Neural crest cell (in vitro differentiated cells): ENCODE results near the gene LAMC2. TPM values are rescaled to one million over a fixed set of nuclear protein-coding genes. Genes with fewer than 3 reads are reported as not detected.

ENCODE experiments used
- DNase-seq: peaks from one replicate; pipeline ENCODE4 v3.0.0; 2021; ENCODE audit warnings: low read depth, mixed read lengths, low spot score
- H3K27ac Mint-ChIP-seq: one replicate; pipeline ENCODE4 v1.8.0; 2021; ENCODE audit warnings: mild to moderate bottlenecking, mixed read lengths; ENCODE audit not compliant: unreplicated experiment
- H3K27me3 Mint-ChIP-seq: 2 replicates; pipeline ENCODE4 v1.8.0; 2021; ENCODE audit warnings: low read depth, mild to moderate bottlenecking, mixed read lengths
- H3K36me3 Mint-ChIP-seq: 2 replicates; pipeline ENCODE4 v1.8.0; 2021; ENCODE audit warnings: low read depth, mild to moderate bottlenecking, mixed read lengths
- H3K4me1 Mint-ChIP-seq: 2 replicates; pipeline ENCODE4 v1.8.0; 2021; ENCODE audit warnings: mixed read lengths
- H3K4me3 Mint-ChIP-seq: one replicate; pipeline ENCODE4 v1.8.0; 2021; ENCODE audit warnings: mild to moderate bottlenecking, mixed read lengths
- H3K9me3 Mint-ChIP-seq: 2 replicates; pipeline ENCODE4 v1.8.0; 2021; ENCODE audit warnings: mixed read lengths
- CTCF ChIP-seq: fragments of 200-600 bp; sonication (generic); conservative IDR thresholded peaks from 2 replicates; pipeline ENCODE4 v1.5.0; 2021; ENCODE audit warnings: antibody characterized with exemption, mild to moderate bottlenecking
- total RNA-seq: library from RNA; stranded (reverse); gene quantifications from 2 replicates; pipeline ENCODE4 v1.2.1, GENCODE V29; 2021

Gene LAMC2
- total RNA-seq, 1 donor from 2014 or later: not detected

- no peaks in the 10 kb centered on the region for H3K9me3 Mint-ChIP-seq
- no peaks in the 10 kb centered on the region for H3K36me3 Mint-ChIP-seq
- no peak for DNase-seq
- H3K27me3 Mint-ChIP-seq: no peaks in the 10 kb centered on the region
- no peak overlapping the region for H3K4me3 Mint-ChIP-seq
- no peak overlapping the region for H3K27ac Mint-ChIP-seq
- no peaks in the 10 kb centered on the region for H3K4me1 Mint-ChIP-seq
- TF ChIP-seq CTCF: no peak
These were observed 24.7 kb upstream of the LAMC2 start for GRCh38 chr1:183161391-183161790.

- TF ChIP-seq CTCF: no peak
- H3K27ac Mint-ChIP-seq: no peak overlapping the region
- no peak overlapping the region for H3K4me3 Mint-ChIP-seq
- H3K9me3 Mint-ChIP-seq: no peaks in the 10 kb centered on the region
- no peaks in the 10 kb centered on the region for H3K4me1 Mint-ChIP-seq
- no peaks in the 10 kb centered on the region for H3K36me3 Mint-ChIP-seq
- no peaks in the 10 kb centered on the region for H3K27me3 Mint-ChIP-seq
- DNase-seq: no peak
These were observed 22.7 kb upstream of the LAMC2 start for GRCh38 chr1:183163316-183163715.

GRCh38 chr1:183164340-183164739 is 21.7 kb upstream of the LAMC2 start:
- Mint-ChIP-seq H3K27ac (no peak overlapping the region), H3K4me1 (no peaks in the 10 kb centered on the region), H3K4me3 (no peak overlapping the region), H3K36me3 (no peaks in the 10 kb centered on the region), H3K27me3 (no peaks in the 10 kb centered on the region), H3K9me3 (no peaks in the 10 kb centered on the region)
- no peak for DNase-seq
- TF ChIP-seq CTCF: no peak

- no peaks in the 10 kb centered on the region for H3K9me3 Mint-ChIP-seq
- no peaks in the 10 kb centered on the region for H3K36me3 Mint-ChIP-seq
- no peak for DNase-seq
- H3K27me3 Mint-ChIP-seq: no peaks in the 10 kb centered on the region
- H3K4me1 Mint-ChIP-seq: no peaks in the 10 kb centered on the region
- H3K4me3 Mint-ChIP-seq: no peak overlapping the region
- no peak for TF ChIP-seq CTCF
- no peak overlapping the region for H3K27ac Mint-ChIP-seq
These were observed 21.1 kb upstream of the LAMC2 start for GRCh38 chr1:183164963-183165362.

GRCh38 chr1:183165456-183165855 is 20.6 kb upstream of the LAMC2 start:
- DNase-seq: no peak
- Mint-ChIP-seq H3K4me1 (no peaks in the 10 kb centered on the region), H3K4me3 (no peak overlapping the region), H3K27me3 (no peaks in the 10 kb centered on the region), H3K36me3 (no peaks in the 10 kb centered on the region), H3K27ac (no peak overlapping the region), H3K9me3 (no peaks in the 10 kb centered on the region)
- TF ChIP-seq CTCF: no peak

GRCh38 chr1:183166454-183166853 is 19.6 kb upstream of the LAMC2 start:
- Mint-ChIP-seq H3K4me1 (no peaks in the 10 kb centered on the region), H3K27ac (no peak overlapping the region), H3K4me3 (no peak overlapping the region), H3K36me3 (no peaks in the 10 kb centered on the region), H3K9me3 (no peaks in the 10 kb centered on the region), H3K27me3 (no peaks in the 10 kb centered on the region)
- no peak for DNase-seq
- TF ChIP-seq CTCF: no peak
